Measurements from ENCODE around the gene SLC1A1.

DNA sequence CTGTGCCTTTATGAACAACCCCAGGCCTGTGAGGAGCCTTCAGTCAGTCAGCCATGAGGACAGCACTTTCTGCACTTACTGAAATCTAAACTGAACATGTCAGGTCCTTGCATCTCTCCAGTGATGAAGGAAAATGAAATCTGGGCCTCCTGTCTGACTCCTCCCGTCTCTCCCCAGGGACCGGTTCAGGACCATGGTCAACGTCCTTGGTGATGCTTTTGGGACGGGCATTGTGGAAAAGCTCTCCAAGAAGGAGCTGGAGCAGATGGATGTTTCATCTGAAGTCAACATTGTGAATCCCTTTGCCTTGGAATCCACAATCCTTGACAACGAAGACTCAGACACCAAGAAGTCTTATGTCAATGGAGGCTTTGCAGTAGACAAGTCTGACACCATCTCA, 94.9 kb downstream of the SLC1A1 start:
- TF ChIP-seq, protein P1, sequence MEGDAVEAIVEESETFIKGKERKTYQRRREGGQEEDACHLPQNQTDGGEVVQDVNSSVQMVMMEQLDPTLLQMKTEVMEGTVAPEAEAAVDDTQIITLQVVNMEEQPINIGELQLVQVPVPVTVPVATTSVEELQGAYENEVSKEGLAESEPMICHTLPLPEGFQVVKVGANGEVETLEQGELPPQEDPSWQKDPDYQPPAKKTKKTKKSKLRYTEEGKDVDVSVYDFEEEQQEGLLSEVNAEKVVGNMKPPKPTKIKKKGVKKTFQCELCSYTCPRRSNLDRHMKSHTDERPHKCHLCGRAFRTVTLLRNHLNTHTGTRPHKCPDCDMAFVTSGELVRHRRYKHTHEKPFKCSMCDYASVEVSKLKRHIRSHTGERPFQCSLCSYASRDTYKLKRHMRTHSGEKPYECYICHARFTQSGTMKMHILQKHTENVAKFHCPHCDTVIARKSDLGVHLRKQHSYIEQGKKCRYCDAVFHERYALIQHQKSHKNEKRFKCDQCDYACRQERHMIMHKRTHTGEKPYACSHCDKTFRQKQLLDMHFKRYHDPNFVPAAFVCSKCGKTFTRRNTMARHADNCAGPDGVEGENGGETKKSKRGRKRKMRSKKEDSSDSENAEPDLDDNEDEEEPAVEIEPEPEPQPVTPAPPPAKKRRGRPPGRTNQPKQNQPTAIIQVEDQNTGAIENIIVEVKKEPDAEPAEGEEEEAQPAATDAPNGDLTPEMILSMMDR (conservative IDR thresholded peaks at IDR 0.05; ENCODE audit: low read depth, low read length): no peak
- TF ChIP-seq EZH2 (IDR thresholded peaks at IDR 0.05; ENCODE audit: low read length, unreplicated experiment): no peak
- TF ChIP-seq EZH2phosphoT487 (IDR thresholded peaks at IDR 0.05; ENCODE audit: borderline replicate concordance, low read length): no peak
